ENCODE measurements around the gene PRXL2B.

Gene PRXL2B

GRCh38 chr1:2540816-2541492, 45.6 kb upstream of the PRXL2B start:
- Histone ChIP-seq H3K27ac (ENCODE audit: poor library complexity, severe bottlenecking) (no peak overlapping the region), H3K4me1 (ENCODE audit: insufficient read depth, poor library complexity, severe bottlenecking) (peaks cover 12% of the 10 kb centered on the region), H3K4me3 (ENCODE audit: severe bottlenecking) (no peak overlapping the region), H3K27me3 (ENCODE audit: insufficient read depth, poor library complexity, severe bottlenecking) (no peaks in the 10 kb centered on the region), H3K9me3 (ENCODE audit: severe bottlenecking) (no peaks in the 10 kb centered on the region), H3K36me3 (ENCODE audit: low read depth) (no peaks in the 10 kb centered on the region)
- ATAC-seq (ENCODE audit: low read depth) (no peak), DNase-seq (ENCODE audit: low spot score) (no peak)
- TF ChIP-seq CTCF (IDR thresholded peaks at IDR 0.05; ENCODE audit: poor library complexity, severe bottlenecking): no peak

GRCh38 chr1:2541619-2542245, 44.8 kb upstream of the PRXL2B start:
- ATAC-seq (ENCODE audit: low read depth): no peak
- no peak overlapping the region for H3K4me3 ChIP-seq (ENCODE audit: severe bottlenecking)
- no peaks in the 10 kb centered on the region for H3K27me3 ChIP-seq (ENCODE audit: insufficient read depth, poor library complexity, severe bottlenecking)
- no peak for DNase-seq (ENCODE audit: low spot score)
- peaks cover 9% of the 10 kb centered on the region for H3K4me1 ChIP-seq (ENCODE audit: insufficient read depth, poor library complexity, severe bottlenecking)
- no peak for TF ChIP-seq CTCF (IDR thresholded peaks at IDR 0.05; ENCODE audit: poor library complexity, severe bottlenecking)
- no peaks in the 10 kb centered on the region for H3K9me3 ChIP-seq (ENCODE audit: severe bottlenecking)
- no peaks in the 10 kb centered on the region for H3K36me3 ChIP-seq (ENCODE audit: low read depth)
- no peak overlapping the region for H3K27ac ChIP-seq (ENCODE audit: poor library complexity, severe bottlenecking)

- H3K9me3 ChIP-seq (ENCODE audit: severe bottlenecking): no peaks in the 10 kb centered on the region
- H3K36me3 ChIP-seq (ENCODE audit: low read depth): no peaks in the 10 kb centered on the region
- no peak for ATAC-seq (ENCODE audit: low read depth)
- no peak for DNase-seq (ENCODE audit: low spot score)
- H3K27ac ChIP-seq (ENCODE audit: poor library complexity, severe bottlenecking): no peak overlapping the region
- H3K4me1 ChIP-seq (ENCODE audit: insufficient read depth, poor library complexity, severe bottlenecking): peaks cover 4% of the 10 kb centered on the region
- no peak overlapping the region for H3K4me3 ChIP-seq (ENCODE audit: severe bottlenecking)
- no peak for TF ChIP-seq CTCF (IDR thresholded peaks at IDR 0.05; ENCODE audit: poor library complexity, severe bottlenecking)
- H3K27me3 ChIP-seq (ENCODE audit: insufficient read depth, poor library complexity, severe bottlenecking): no peaks in the 10 kb centered on the region
Measured at GRCh38 chr1:2542246-2542915, 44.2 kb upstream of the PRXL2B start.

GRCh38 chr1:2543543-2544092, 43.0 kb upstream of the PRXL2B start:
- ATAC-seq (ENCODE audit: low read depth): no peak
- H3K4me1 ChIP-seq (ENCODE audit: insufficient read depth, poor library complexity, severe bottlenecking): peaks cover 5% of the 10 kb centered on the region
- no peaks in the 10 kb centered on the region for H3K9me3 ChIP-seq (ENCODE audit: severe bottlenecking)
- H3K27ac ChIP-seq (ENCODE audit: poor library complexity, severe bottlenecking): no peak overlapping the region
- TF ChIP-seq CTCF (IDR thresholded peaks at IDR 0.05; ENCODE audit: poor library complexity, severe bottlenecking): no peak
- H3K36me3 ChIP-seq (ENCODE audit: low read depth): no peaks in the 10 kb centered on the region
- no peaks in the 10 kb centered on the region for H3K27me3 ChIP-seq (ENCODE audit: insufficient read depth, poor library complexity, severe bottlenecking)
- H3K4me3 ChIP-seq (ENCODE audit: severe bottlenecking): no peak overlapping the region
- DNase-seq (ENCODE audit: low spot score): no peak
